NCI-H128 (cell line): ENCODE measurements around the gene SPON1.
"Not testable (repeated sequence)": the region's sequence is repeated elsewhere in the genome, so short reads cannot be mapped to it uniquely, and the experiment has no call there.

Experiments
- DNase-seq: peaks from one replicate; lab custom pipeline; 2025; ENCODE audit not compliant: unreplicated experiment; lab: John Stamatoyannopoulos, UW

The SPON1 gene

GRCh38 chr11:14029971-14030920 lies 67.7 kb downstream of the SPON1 start:
- no peak for DNase-seq

- DNase-seq, result not testable (repeated sequence)
These were observed 73.0 kb downstream of the SPON1 start for GRCh38 chr11:14035526-14035925.

DNA sequence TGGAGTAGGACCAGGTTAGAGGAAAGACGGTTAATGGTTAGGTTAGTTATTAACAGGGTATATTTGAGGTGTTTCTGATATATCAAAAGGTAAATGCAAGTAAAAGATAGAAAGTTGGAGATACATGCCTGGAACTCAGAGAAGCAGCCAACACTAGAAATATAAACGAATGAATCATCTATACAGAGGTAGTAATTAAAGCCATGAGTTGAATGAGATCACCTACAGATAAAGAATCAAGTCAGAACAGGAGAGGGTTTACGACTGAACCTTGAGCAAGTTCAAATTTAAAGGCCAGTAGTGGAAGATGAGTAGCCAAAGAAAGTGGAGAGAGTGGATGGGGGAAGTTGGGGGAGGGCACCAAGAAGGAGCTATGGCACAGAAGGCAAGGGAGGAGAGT lies 73.9 kb downstream of the SPON1 start:
- no peak for DNase-seq

GRCh38 chr11:14041040-14041439 lies 78.5 kb downstream of the SPON1 start:
- no peak for DNase-seq

- DNase-seq, result no peak
These were observed 79.0 kb downstream of the SPON1 start for GRCh38 chr11:14041565-14041964.

- DNase-seq, result no peak
These were observed 80.4 kb downstream of the SPON1 start for GRCh38 chr11:14042686-14043465.

GRCh38 chr11:14044916-14045315 lies 82.4 kb downstream of the SPON1 start:
- DNase-seq, result no peak

DNA sequence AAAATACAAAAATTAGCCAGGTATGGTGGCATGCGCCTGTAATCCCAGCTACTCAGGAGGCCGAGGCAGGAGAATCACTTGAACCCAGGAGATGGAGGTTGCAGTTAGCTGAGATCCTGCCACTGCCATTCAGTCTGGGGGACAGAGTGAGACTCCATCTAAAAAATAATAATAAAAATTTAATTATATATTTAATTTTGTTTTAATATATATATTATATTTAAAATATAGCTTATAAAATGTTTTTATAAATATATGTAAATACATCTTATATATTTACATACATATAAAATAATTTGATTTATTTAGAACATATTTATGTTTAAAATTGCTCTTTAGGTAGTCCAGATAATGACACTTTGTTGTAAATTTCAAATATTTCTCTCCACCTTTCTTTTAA lies 82.9 kb downstream of the SPON1 start:
- DNase-seq, result no peak

DNA sequence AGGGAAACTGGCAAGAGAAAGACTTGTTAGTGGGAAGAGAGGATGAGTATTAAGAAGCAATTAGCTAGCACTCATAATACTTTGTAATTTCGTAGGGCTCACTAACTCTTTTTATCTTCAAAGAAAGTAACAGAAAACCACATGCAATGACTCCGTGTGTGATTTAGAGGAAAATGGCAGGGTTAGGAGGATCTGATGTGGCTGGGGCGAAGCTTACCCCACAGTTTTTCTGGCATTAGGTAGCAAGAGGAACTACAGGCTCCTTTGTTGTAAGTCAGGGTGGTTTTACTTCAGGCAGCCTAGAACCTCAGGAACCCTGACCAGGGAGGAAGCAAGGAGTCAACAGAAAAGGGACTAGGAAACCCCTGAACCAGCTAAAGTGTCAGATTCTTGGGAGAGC lies 89.7 kb downstream of the SPON1 start:
- DNase-seq, result no peak

- no peak for DNase-seq
These were observed 91.9 kb downstream of the SPON1 start for GRCh38 chr11:14054116-14055107.

GRCh38 chr11:14055936-14056335 lies 93.4 kb downstream of the SPON1 start:
- no peak for DNase-seq

- DNase-seq, result no peak
These were observed 95.5 kb downstream of the SPON1 start for GRCh38 chr11:14058061-14058460.

DNA sequence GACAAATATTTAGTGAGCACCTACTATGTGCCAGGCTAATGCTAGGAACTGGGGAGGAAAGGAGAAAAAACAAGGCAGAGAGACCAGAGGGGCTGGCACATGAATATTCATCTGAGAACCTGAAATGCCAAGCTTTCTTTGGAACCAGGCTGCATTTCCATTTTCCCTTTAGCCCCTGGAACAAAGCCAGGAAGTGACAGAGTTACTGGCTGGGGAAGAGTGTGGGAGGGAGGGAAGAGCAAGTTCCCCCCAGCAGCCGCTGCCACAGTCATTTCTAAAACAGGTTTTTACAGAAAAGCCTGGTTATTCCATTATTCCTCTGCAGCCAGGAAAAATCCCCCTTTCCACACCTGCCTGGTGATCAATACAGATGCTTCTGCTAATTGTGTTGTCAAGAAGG lies 97.0 kb downstream of the SPON1 start:
- DNase-seq, result no peak

- DNase-seq, result no peak
These were observed 99.2 kb downstream of the SPON1 start for GRCh38 chr11:14061721-14062120.

GRCh38 chr11:14065141-14065540 lies 102.6 kb downstream of the SPON1 start:
- DNase-seq, result no peak

GRCh38 chr11:14065681-14066080 lies 103.2 kb downstream of the SPON1 start:
- no peak for DNase-seq

DNA sequence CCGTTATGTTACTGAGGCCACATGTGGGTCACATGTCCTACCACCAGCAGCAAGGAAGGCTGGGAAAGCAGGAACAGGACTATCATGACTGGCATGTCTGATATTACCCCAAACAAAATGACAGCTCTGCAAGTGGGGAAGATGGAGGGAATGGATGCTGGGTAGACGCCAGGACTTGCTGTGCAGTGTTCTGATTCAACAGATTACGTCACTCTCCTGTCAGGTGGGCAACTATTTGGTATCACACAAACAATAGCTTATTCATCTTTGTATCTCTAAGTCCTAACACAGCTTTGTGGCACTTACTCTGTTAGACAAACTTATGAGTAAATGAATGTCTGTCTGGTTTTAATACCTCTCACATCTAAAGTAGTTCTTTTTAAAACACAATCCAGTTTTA lies 105.2 kb downstream of the SPON1 start:
- no peak for DNase-seq

- DNase-seq, result no peak
These were observed 108.4 kb downstream of the SPON1 start for GRCh38 chr11:14070896-14071295.

DNA sequence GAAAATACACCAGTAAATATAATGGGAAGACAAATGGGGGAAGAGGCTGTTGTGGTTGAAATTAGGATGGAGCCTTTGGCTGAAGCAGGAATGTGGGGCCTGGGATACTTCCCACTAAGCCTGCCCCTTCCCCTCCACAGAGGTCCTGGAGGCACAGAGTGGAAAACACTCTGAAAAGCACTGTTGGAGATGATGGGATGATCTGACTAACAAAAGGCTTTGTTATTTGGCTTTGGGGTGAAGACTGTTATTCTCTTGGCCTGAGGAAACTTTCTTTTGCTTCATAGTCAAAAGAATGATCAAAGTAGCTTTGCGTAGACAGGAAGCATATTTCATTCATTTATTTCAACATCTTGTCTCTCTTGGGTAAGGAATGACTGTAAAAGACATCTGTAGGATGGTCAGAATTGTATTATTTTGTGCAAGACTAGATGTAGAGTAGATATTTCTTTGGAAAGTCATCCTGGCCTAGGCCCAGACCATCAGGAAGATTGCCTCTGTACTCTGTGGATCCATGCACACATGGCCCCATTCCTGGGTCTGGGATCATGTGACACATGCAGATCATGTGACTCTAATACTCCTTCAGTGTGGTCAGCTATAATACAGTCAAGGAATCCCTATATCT lies 111.4 kb downstream of the SPON1 start:
- DNase-seq, result no peak
